CD4-positive, alpha-beta T cell treated with Interleukin-1 beta for 1 hour (primary cell): ENCODE measurements around the gene CCIN.
"Not testable (repeated sequence)": the region's sequence is repeated elsewhere in the genome, so short reads cannot be mapped to it uniquely, and the experiment has no call there.

Source experiments
- DNase-seq, 2 donors: peaks; one replicate each; pipeline ENCODE4 v3.0.0-alpha.2; 2020 to 2022

CCIN gene

GRCh38 chr9:36169166-36169565 lies at the start of gene CCIN:
Gene CCIN (plus strand): TSS chr9:36169388. CDS start chr9:36169503, 115 bp downstream.
- DNase-seq = no peak

DNA sequence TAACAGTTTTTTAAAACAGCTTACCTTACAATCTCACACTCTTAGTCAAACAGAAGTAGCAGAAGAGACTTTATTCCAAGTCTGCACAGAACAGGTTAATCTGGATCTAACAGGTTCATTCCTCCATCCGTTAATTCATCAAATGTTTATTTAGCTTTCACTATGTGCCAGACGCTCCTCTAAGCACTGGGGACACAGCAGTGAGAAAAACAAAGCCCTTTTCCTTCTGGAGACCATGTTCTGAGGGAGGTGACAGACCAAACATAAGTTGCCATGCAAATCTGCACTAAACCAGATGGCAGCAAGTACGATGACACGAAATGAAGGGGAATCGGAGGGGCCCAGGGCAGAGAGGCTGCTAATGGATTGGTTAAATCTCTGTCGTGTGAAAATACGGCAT lies 49.7 kb upstream of the CCIN start:
- no peak for DNase-seq

DNA sequence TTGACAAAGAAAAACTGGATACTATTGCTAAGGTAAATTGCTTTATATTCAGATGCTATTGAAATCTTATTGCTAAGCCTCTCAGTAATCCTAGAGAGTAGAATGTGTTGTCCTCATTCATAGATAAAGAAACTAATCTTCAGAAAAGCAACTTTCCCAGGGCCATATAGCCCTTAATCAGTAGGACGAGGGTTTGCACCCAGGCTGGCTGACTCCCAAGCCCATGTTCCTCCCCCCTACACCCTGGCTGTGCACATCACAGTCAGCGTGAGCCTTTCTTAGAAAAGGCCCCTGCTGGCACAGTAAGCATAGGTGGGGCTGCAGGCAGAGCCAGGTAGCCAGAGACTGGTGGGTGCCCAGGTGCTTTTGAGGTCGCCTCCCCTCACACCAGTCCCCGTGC lies 48.5 kb upstream of the CCIN start:
- no peak for DNase-seq

DNA sequence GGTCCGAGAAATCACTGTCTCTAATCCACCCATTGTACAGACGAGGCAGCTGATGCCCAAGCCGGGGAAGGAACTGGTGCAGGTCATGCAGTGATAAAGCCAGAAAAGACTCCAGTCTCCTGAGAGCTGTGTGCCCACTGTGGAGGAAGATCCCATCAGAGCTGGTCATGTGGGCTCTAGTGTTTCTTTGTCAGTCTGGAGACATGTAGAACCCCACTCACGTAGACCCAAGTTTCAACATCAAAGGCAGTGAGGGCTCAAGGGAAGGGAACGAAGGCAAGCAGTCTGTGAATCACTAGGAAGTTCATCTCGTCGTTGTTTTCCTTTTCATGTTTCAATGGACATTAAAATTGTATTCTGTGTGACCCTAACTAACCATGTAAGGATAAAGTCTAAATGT lies 47.2 kb upstream of the CCIN start:
- DNase-seq = no peak

DNA sequence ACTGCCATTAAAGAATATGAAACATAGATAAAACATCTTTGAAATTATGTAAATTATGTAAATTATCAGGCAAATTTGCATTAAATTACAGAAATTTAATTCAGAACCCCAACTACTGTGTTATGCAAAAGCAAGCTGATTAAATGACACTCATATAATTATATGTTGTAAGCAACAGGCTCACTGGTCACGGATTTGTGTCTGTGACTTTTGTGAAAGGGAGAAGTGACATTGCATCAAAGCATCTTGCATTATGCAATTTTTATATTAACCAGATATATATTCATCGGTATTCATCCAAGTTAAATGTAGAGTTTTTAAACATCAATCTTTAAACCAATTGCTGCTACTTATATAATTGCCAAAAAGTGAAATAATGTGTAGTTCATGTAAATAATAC lies 45.7 kb upstream of the CCIN start:
- DNase-seq = no peak

- no peak for DNase-seq
Measured at GRCh38 chr9:36125062-36125855, 43.9 kb upstream of the CCIN start.

GRCh38 chr9:36126016-36126730 lies 43.0 kb upstream of the CCIN start:
- DNase-seq = no peak

- peak in 1 of 2 donors; percentile 51 for DNase-seq
Measured at GRCh38 chr9:36127652-36128244, 41.4 kb upstream of the CCIN start.

GRCh38 chr9:36128349-36128748 lies 40.8 kb upstream of the CCIN start:
- DNase-seq = no peak

DNA sequence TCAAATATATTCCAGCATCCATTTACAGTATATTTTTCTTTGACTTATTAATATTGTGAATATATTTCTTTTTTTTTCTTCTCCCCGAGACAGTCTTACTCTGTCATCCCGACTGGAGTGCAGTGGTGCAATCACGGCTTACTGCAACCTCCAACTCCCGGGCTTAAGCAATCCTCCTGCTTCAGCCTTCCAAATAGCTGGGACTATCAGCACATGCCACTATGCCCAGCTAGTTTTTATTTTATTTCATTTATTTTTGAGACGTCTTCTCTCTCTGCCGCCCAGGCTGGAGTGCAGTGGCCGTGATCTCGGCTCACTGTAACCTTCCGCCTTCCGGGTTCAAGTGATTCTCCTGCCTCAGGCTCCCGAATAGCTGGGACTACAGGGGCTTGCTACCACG lies 40.0 kb upstream of the CCIN start:
- DNase-seq = no peak

GRCh38 chr9:36131666-36132065 lies 37.5 kb upstream of the CCIN start:
- DNase-seq = not testable (repeated sequence)

DNA sequence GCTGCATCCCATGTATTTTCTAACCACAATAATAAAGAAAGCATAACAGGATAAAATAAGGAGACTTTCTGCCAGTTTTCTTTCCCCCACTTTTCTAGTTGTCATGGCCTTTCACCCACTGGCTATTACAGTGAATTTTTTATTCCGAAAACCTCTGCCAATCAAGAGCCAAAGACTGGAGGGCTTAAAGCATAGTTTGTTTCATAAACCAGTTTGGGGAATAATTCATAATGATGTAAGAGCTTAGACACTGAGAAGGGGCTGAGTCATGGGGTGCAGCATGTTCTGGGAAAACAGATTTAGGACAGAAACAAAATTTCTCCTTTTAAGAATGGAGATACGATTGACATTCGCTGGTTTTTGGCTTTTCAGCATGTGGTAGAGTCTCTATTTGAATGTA lies 37.1 kb upstream of the CCIN start:
- DNase-seq = no peak

DNA sequence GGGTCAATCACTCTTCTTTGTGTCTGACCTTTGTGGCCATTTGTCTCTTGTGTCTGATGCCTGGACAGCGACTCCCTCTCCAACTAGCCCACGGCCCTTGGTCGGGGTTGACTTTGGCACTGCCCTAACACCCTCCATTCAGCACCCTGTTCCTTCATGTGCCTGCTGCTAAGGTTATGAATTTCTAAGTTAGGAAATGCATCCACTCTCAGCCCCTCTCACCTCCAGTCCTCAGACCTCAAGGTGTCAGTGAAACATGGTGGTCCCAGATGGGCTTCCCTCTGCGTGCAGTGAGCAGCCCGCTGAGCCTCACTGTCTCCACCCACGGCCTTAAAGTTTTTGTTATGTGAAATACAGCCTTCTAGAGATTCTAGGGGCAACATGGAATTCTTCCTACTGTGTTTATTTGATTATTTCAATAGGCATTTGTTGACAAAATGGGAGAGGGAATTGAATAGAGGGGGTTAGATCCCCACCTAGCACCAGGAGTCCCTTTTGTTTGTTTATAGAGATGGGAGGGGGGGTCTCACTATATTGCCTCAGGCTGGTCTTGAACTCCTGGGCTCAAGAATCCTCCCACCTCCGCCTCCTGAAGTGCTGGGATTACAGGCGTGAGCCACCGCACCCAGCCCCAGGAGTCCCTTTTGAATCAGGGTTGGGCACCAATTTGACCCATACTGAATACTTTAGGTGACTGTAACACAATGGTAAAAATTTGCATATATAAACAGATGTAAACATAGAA lies 34.3 kb upstream of the CCIN start:
- no peak for DNase-seq

GRCh38 chr9:36135741-36136271 lies 33.4 kb upstream of the CCIN start:
- no peak for DNase-seq

DNA sequence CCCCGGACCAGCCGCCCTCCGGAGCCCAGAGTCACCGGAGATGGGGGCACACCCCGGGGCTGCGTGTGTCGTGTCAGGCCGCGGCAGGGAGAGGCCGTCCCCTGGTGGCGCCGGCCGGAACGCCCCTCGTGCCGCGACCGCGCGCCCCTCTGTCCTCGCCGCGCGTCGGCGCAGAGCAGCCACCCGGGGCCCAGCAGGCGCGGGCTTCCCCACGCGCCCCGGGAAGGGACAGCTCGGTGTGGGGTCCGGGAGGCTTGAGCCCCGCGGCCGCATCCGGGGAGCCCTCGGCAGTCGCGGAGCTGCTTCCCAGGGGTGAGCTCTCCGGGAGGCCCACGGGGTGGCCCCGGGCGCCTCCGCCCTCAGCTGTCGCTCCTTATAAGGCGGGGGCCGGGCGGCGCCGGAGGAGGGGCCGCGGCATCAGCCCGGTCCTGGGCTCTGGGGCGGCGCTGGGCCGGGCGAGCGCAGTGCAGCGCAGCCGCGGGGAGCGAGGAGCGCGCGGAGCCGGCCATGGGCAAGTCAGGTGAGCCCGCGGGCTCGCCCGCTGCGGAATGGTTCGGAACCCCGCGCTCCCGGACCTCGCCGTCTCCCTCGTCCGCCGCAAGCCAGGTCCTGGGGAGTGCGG lies 32.8 kb upstream of the CCIN start, which contains the start of gene GLIPR2:
Gene GLIPR2, plus strand, starts transcription at position 462 of the 622 bp plus-strand sequence. Its CDS starts 46 bp downstream, at position 508.
- peak; percentile 81 to 82 for DNase-seq

- DNase-seq = no peak
Measured at GRCh38 chr9:36136894-36137391, 32.2 kb upstream of the CCIN start.

DNA sequence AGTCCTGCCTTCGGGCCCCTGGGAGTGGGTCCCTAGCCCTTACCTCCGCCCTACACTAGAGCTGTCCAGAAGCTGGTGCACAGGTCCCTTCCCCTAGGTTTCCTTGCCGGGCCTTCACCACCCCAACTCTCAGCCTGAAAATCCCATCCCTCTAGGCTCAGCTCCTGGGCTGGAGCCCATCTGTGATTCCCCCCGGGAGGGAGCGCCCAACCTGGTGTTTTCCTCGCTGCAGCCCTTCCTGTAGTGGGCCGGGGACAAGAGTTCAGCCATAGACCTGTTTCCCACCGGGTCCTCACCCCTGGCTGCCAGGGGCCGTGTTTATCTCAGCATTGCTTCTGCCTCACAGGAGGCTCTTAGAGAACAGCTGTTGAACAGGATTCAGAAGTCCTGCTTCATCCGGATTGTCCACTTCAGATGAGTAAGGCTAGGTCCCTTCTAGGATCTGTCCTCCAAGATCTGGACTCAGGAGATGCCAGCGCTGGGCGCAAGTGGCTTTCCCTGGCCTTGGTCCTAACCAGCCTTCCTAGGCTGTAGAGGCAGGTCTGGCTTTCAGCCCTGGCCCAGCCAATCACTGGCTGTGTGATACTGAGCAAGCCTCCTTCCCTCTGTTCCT lies 31.7 kb upstream of the CCIN start:
- no peak for DNase-seq

GRCh38 chr9:36138496-36138895 lies 30.7 kb upstream of the CCIN start:
- no peak for DNase-seq

GRCh38 chr9:36138901-36139300 lies 30.3 kb upstream of the CCIN start:
- DNase-seq = no peak

DNA sequence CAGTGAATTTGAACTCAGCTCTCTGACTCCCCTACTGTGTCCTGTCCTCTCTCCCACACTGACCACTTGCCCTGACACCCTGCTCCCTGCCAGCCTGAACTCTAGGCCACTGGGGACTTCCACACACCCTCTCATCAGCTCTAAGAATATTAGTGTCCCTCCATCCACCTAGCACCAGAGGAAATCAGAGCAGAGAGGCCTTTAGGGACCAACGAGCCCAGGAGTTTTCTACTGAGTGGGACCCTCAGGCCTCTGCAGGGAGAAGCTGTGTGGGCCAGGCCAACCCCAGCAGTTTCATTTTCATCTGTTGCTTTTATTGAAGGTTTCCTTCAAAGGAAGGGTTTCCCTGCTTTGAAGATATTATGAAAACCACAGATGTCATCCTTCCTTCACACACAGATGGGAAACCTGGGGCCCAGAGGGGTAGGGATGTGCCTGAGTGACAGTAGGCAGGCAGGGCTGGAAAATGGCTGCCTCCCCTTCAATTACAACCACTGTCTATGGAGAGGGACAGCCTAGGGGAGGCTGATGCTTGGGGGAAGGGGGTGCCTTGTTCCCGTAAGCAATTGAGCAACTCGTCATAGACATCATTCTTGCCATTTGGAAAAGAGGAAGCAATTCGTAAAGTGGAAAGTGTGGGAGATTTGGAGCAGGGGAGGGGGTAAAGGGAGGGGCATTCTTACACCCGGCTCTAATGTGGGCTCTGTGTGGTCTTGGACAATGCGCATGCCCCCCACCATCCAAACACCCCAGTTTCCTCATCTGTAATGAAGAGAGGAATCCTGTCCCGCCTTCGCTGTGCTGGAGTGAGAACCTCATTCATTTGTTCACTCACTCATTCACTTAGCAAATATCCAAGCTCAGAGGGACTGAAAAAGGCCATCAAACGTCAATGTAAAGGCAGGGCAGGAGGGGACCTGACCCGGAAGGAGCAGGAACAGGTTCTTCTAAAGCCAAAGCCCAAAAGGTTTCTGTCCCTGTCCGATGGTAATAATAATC lies 28.8 kb upstream of the CCIN start:
- peak; percentile 42 to 44 for DNase-seq
